Esophagus squamous epithelium (tissue), 5 donors: Measurements from ENCODE around the gene UFSP2. TPM values are rescaled to one million over a fixed set of nuclear protein-coding genes. Genes with fewer than 3 reads are reported as not detected.

Experiments used
- DNase-seq: peaks from one replicate; lab custom pipeline; 2025; lab: John Stamatoyannopoulos, UW
- H3K27ac ChIP-seq, 4 donors: fragments of 200-600 bp; sonication (generic); one replicate each; pipeline ENCODE4 v1.5.1; 2016 to 2019; ENCODE audit warnings: mild to moderate bottlenecking in 1 of 4
- H3K27me3 ChIP-seq, 4 donors: fragments of 200-600 bp; sonication (generic); 1 replicate in 3 of 4; 2 replicates in 1 of 4; pipeline versions ENCODE4 v1.5.1 to v1.6.0; 2017 to 2021; ENCODE audit warnings: antibody characterized with exemption in 1 of 4
- H3K36me3 ChIP-seq, 3 donors: fragments of 200-600 bp; sonication (generic); one replicate each; pipeline ENCODE4 v1.5.1; 2016 to 2019
- H3K4me1 ChIP-seq, 3 donors: fragments of 200-600 bp; sonication (generic); one replicate each; pipeline ENCODE4 v1.5.1; 2017 to 2019
- H3K4me3 ChIP-seq, 4 donors: fragments of 200-600 bp; sonication (generic); 1 replicate in 3 of 4; 2 replicates in 1 of 4; pipeline ENCODE4 v1.5.1; 2016 to 2019; ENCODE audit warnings: mild to moderate bottlenecking in 2 of 4, moderate library complexity in 1 of 4
- H3K9me3 ChIP-seq, 3 donors: fragments of 200-600 bp; sonication (generic); one replicate each; pipeline ENCODE4 v1.5.1; 2016 to 2019
- CTCF ChIP-seq, 6 experiments: fragments of 450-650 bp in 4 of 6; fragments of 200-600 bp in 2 of 6; sonication (generic) in 2 of 6; IDR thresholded peaks; one replicate each; pipeline ENCODE4 v1.5.1; 2016 to 2019; ENCODE audit warnings: antibody characterized with exemption in 6 of 6, mild to moderate bottlenecking in 4 of 6, moderate library complexity in 4 of 6
- POLR2A ChIP-seq, 4 donors: fragments of 450-650 bp; IDR thresholded peaks; one replicate each; pipeline ENCODE4 v1.6.1; 2017; ENCODE audit warnings: antibody characterized with exemption in 4 of 4, mild to moderate bottlenecking in 4 of 4, moderate library complexity in 3 of 4
- WGBS, 2 donors: methylation state at CpG; one replicate each; pipeline ENCODE4 v1.1.5; 2018; 5-methylcytosine and 5-hydroxymethylcytosine counted together
- intact Hi-C: fragments of 100-400 bp; cut with DNase I; formaldehyde crosslinking; loops from one replicate; pipeline ENCODE4 v1.15.0; 2022
- total RNA-seq, 4 donors: library from RNA; depleted of rRNA; stranded (reverse); fragments of >200 nt; gene quantifications; one replicate each; pipeline ENCODE4 v1.1.0, GENCODE V29; 2016
- donor health status: DM: yes; HTN: yes; CAD: no.

The UFSP2 gene
- total RNA-seq, 4 donors from 2014 or later, result 20.0 to 32.4 (median 23.3) TPM

- Histone ChIP-seq H3K27ac (no peak overlapping the region), H3K4me3 (no peak overlapping the region), H3K9me3 (no peaks in the 10 kb centered on the region), H3K36me3 (peaks cover 0 to 1% (median 0%) of the 10 kb centered on the region in 3 donors), H3K4me1 (peaks cover 0 to 8% (median 0%) of the 10 kb centered on the region in 3 donors), H3K27me3 (no peaks in the 10 kb centered on the region)
- 78 to 88% methylated on average over 6 of the region's 6 CpGs for WGBS, 2 donors
- intact Hi-C loops, result no loop called here
- TF ChIP-seq POLR2A (IDR thresholded peaks at IDR 0.05), result no peak
- no peak for TF ChIP-seq CTCF (IDR thresholded peaks at IDR 0.05)
- DNase-seq, result no peak
These were observed 47.5 kb downstream of the UFSP2 start for GRCh38 chr4:185378264-185378663.

GRCh38 chr4:185374573-185374972, 51.2 kb downstream of the UFSP2 start:
- WGBS, 2 donors, result 73 to 79% methylated on average over 6 of the region's 6 CpGs

GRCh38 chr4:185374027-185374426, 51.7 kb downstream of the UFSP2 start:
- no peak overlapping the region for H3K4me3 ChIP-seq
- intact Hi-C loops, result no loop called here
- WGBS, 2 donors, result 71 to 79% methylated on average over 7 of the region's 7 CpGs
- no peaks in the 10 kb centered on the region for H3K4me1 ChIP-seq
- no peaks in the 10 kb centered on the region for H3K27me3 ChIP-seq
- DNase-seq, result no peak
- no peak overlapping the region for H3K27ac ChIP-seq
- peaks cover 0 to 40% (median 0%) of the 10 kb centered on the region in 3 donors for H3K36me3 ChIP-seq
- no peak for TF ChIP-seq POLR2A (IDR thresholded peaks at IDR 0.05)
- no peak for TF ChIP-seq CTCF (IDR thresholded peaks at IDR 0.05)
- no peaks in the 10 kb centered on the region for H3K9me3 ChIP-seq

More at GRCh38 chr4:185374573-185374972, 51.2 kb downstream of the UFSP2 start:
- intact Hi-C loops, result no loop called here
- no peak for TF ChIP-seq CTCF (IDR thresholded peaks at IDR 0.05)
- no peaks in the 10 kb centered on the region for H3K27me3 ChIP-seq
- H3K9me3 ChIP-seq, result no peaks in the 10 kb centered on the region
- H3K4me1 ChIP-seq, result no peaks in the 10 kb centered on the region
- peaks cover 0 to 38% (median 0%) of the 10 kb centered on the region in 3 donors for H3K36me3 ChIP-seq
- H3K27ac ChIP-seq, result no peak overlapping the region
- no peak for DNase-seq
- no peak overlapping the region for H3K4me3 ChIP-seq

- TF ChIP-seq POLR2A (IDR thresholded peaks at IDR 0.05) (no peak), CTCF (IDR thresholded peaks at IDR 0.05) (no peak)
- Histone ChIP-seq H3K4me1 (no peaks in the 10 kb centered on the region), H3K36me3 (peaks cover 0 to 45% (median 0%) of the 10 kb centered on the region in 3 donors), H3K4me3 (no peak overlapping the region), H3K27ac (no peak overlapping the region), H3K9me3 (no peaks in the 10 kb centered on the region), H3K27me3 (no peaks in the 10 kb centered on the region)
- DNase-seq, result no peak
- WGBS, 2 donors, result 92 to 96% methylated on average over 11 of the region's 11 CpGs
- intact Hi-C loops, result no loop called here
These were observed 54.1 kb downstream of the UFSP2 start for GRCh38 chr4:185371702-185372101.

- no peak for TF ChIP-seq POLR2A (IDR thresholded peaks at IDR 0.05)
- no peak for TF ChIP-seq CTCF (IDR thresholded peaks at IDR 0.05)
- WGBS, 2 donors, result 95 to 97% methylated on average over 11 of the region's 11 CpGs
- Histone ChIP-seq H3K9me3 (no peaks in the 10 kb centered on the region), H3K27me3 (no peaks in the 10 kb centered on the region), H3K27ac (no peak overlapping the region), H3K4me3 (no peak overlapping the region), H3K4me1 (no peaks in the 10 kb centered on the region), H3K36me3 (peaks cover 0 to 45% (median 0%) of the 10 kb centered on the region in 3 donors)
- DNase-seq, result no peak
- intact Hi-C loops, result no loop called here
These were observed 55.4 kb downstream of the UFSP2 start for GRCh38 chr4:185370268-185370949.
